ENCODE measurements around the gene E2F2.
"Not testable (repeated sequence)": the region's sequence is repeated elsewhere in the genome, so short reads cannot be mapped to it uniquely, and the experiment has no call there.

E2F2 gene

GRCh38 chr1:23505851-23506250 is 25.2 kb downstream of the E2F2 start:
- Histone ChIP-seq H3K36me3 (peaks cover 44% of the 10 kb centered on the region), H3K9me3 (ENCODE audit: severe bottlenecking) (no peaks in the 10 kb centered on the region), H3K27me3 (ENCODE audit: insufficient read depth, low read depth, severe bottlenecking) (no peaks in the 10 kb centered on the region), H3K4me3 (ENCODE audit: low read depth, low read length) (no peak overlapping the region), H3K27ac (no peak overlapping the region)
- no peak for DNase-seq
- TF ChIP-seq CTCF (IDR thresholded peaks at IDR 0.05; ENCODE audit: low read depth, low read length): no peak

DNA sequence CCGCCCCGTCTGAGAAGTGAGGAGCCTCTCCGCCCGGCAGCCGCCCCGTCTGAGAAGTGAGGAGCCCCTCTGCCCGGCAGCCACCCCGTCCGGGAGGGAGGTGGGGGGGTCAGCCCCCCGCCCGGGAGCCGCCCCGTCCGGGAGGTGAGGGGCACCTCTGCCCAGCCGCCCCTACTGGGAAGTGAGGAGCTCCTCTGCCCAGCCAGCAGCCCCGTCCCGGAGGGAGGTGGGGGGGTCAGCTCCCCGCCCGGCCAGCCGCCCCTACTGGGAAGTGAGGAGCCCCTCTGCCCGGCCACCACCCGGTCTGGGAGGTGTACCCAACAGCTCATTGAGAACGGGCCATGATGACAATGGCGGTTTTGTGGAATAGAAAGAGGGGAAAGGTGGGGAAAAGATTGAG is 26.9 kb downstream of the E2F2 start:
- not testable (repeated sequence) for H3K9me3 ChIP-seq (ENCODE audit: severe bottlenecking); H3K4me3 ChIP-seq (ENCODE audit: low read depth, low read length); DNase-seq; H3K27me3 ChIP-seq (ENCODE audit: insufficient read depth, low read depth, severe bottlenecking); H3K27ac ChIP-seq
- H3K36me3 ChIP-seq: peaks cover 29% of the 10 kb centered on the region

- DNase-seq: no peak
These were observed 28.1 kb downstream of the E2F2 start for GRCh38 chr1:23502951-23503350.

GRCh38 chr1:23500466-23500865 is 30.6 kb downstream of the E2F2 start:
- no peak overlapping the region for H3K4me3 ChIP-seq (ENCODE audit: low read depth, low read length)
- no peak overlapping the region for H3K27ac ChIP-seq
- DNase-seq: no peak
- peaks cover 1% of the 10 kb centered on the region for H3K36me3 ChIP-seq
- no peaks in the 10 kb centered on the region for H3K9me3 ChIP-seq (ENCODE audit: severe bottlenecking)
- TF ChIP-seq CTCF (IDR thresholded peaks at IDR 0.05; ENCODE audit: low read depth, low read length): no peak
- H3K27me3 ChIP-seq (ENCODE audit: insufficient read depth, low read depth, severe bottlenecking): no peaks in the 10 kb centered on the region

More at GRCh38 chr1:23502951-23503350, 28.1 kb downstream of the E2F2 start:
- no peaks in the 10 kb centered on the region for H3K27me3 ChIP-seq (ENCODE audit: insufficient read depth, low read depth, severe bottlenecking)
- TF ChIP-seq CTCF (IDR thresholded peaks at IDR 0.05; ENCODE audit: low read depth, low read length): no peak
- H3K4me3 ChIP-seq (ENCODE audit: low read depth, low read length): no peak overlapping the region
- peaks cover 18% of the 10 kb centered on the region for H3K36me3 ChIP-seq
- no peak overlapping the region for H3K27ac ChIP-seq
- H3K9me3 ChIP-seq (ENCODE audit: severe bottlenecking): no peaks in the 10 kb centered on the region

- Histone ChIP-seq H3K27me3 (ENCODE audit: insufficient read depth, low read depth, severe bottlenecking) (no peaks in the 10 kb centered on the region), H3K27ac (peak overlapping the region; percentile 34; the same call in 1 of the 2 replicates), H3K36me3 (no peaks in the 10 kb centered on the region), H3K9me3 (ENCODE audit: severe bottlenecking) (no peaks in the 10 kb centered on the region), H3K4me3 (ENCODE audit: low read depth, low read length) (no peak overlapping the region)
- TF ChIP-seq CTCF (IDR thresholded peaks at IDR 0.05; ENCODE audit: low read depth, low read length): no peak
- DNase-seq: no peak
These were observed 33.1 kb downstream of the E2F2 start for GRCh38 chr1:23497777-23498439.

GRCh38 chr1:23496490-23497181 is 34.4 kb downstream of the E2F2 start:
- no peak for TF ChIP-seq CTCF (IDR thresholded peaks at IDR 0.05; ENCODE audit: low read depth, low read length)
- no peak for DNase-seq
- Histone ChIP-seq H3K4me3 (ENCODE audit: low read depth, low read length) (no peak overlapping the region), H3K27me3 (ENCODE audit: insufficient read depth, low read depth, severe bottlenecking) (no peaks in the 10 kb centered on the region), H3K9me3 (ENCODE audit: severe bottlenecking) (no peaks in the 10 kb centered on the region), H3K27ac (no peak overlapping the region), H3K36me3 (no peaks in the 10 kb centered on the region)

- not testable (repeated sequence) for H3K9me3 ChIP-seq (ENCODE audit: severe bottlenecking); H3K36me3 ChIP-seq; H3K27ac ChIP-seq; H3K27me3 ChIP-seq (ENCODE audit: insufficient read depth, low read depth, severe bottlenecking); H3K4me3 ChIP-seq (ENCODE audit: low read depth, low read length); DNase-seq
These were observed 36.2 kb downstream of the E2F2 start for GRCh38 chr1:23494836-23495235.

DNA sequence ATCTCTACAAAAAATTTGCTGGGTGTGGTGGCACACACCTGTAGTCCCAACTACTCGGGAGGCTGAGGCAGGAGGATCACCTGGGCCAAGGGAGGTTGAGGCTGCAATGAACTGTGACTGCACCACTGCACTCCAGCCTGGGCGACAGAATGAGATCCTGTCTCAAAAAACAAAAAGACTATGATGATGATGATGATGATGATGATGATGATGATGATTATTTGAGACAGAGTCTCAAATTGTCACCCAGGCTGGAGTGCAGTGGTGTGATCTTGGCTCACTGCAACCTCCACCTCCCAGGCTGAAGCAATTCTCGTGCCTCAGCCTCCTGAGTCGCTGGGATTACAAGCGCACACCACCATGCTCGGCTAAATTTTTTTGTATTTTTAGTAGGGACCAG is 38.3 kb downstream of the E2F2 start:
- not testable (repeated sequence) for DNase-seq; H3K27me3 ChIP-seq (ENCODE audit: insufficient read depth, low read depth, severe bottlenecking); H3K4me3 ChIP-seq (ENCODE audit: low read depth, low read length); H3K27ac ChIP-seq; H3K9me3 ChIP-seq (ENCODE audit: severe bottlenecking); H3K36me3 ChIP-seq
